HepG2 (cell line): ENCODE measurements around the gene CCND2. TPM values are rescaled to one million over a fixed set of nuclear protein-coding genes. Genes with fewer than 3 reads are reported as not detected.

Source experiments
- ATAC-seq: fragments of 200-7000 bp; cut with Tn5 transposase; 3 replicates; pipeline ENCODE4 v1.9.1; 2020; ENCODE audit warnings: mild to moderate bottlenecking, moderate library complexity
- BruUV-seq: library from RNA; stranded (reverse); fragments of 400-500 nt; replicated peaks from 2 replicates; lab custom pipeline; 2021; lab: Mats Ljungman, UMichigan
- CTCF ChIA-PET: fragments of 300-600 bp; formaldehyde crosslinking; extraction: SDS; loops from one replicate; lab custom pipeline; 2021; ENCODE audit warnings: low total read pairs, inconsistent platforms, low intra/inter-chr PET ratio; lab: Yijun Ruan, JAX
- POLR2A ChIA-PET: fragments of 350-600 bp; sonication (Branson Sonifier 250); formaldehyde crosslinking; loops from one replicate; lab custom pipeline; 2020; ENCODE audit warnings: antibody characterized with exemption, inconsistent platforms; lab: Yijun Ruan, JAX
- DNase-seq: peaks from one replicate; pipeline ENCODE4 v3.0.0-alpha.2; 2015; ENCODE audit warnings: low spot score
- FAIRE-seq: peaks from 3 replicates; lab custom pipeline; 2011; peaks lifted over from hg19 to GRCh38; lab: Jason Lieb, UNC
- H2AFZ ChIP-seq: one replicate; pipeline ENCODE4 v1.6.1; 2011; ENCODE audit warnings: low read length, inconsistent platforms
- H3K27ac ChIP-seq: fragments of 300-600 bp; 3 replicates; pipeline ENCODE4 v1.8.0; 2011; ENCODE audit warnings: mixed run types, mild to moderate bottlenecking, mixed read lengths, low read length, inconsistent platforms; ENCODE audit not compliant: insufficient read depth; ENCODE audit errors: extremely low read length
- H3K27me3 ChIP-seq, 2 experiments: fragments of 200-600 bp in 1 of 2; 2 replicates in 1 of 2; 3 replicates in 1 of 2; pipeline versions ENCODE4 v1.6.0 to v1.8.0; 2011; ENCODE audit warnings: low read length in 2 of 2, mild to moderate bottlenecking in 2 of 2, moderate library complexity in 2 of 2, inconsistent platforms in 1 of 2; ENCODE audit not compliant: insufficient read depth in 2 of 2, control insufficient read depth in 1 of 2
- H3K36me3 ChIP-seq, 2 experiments: fragments of 200-600 bp in 1 of 2; replicated peaks in 1 of 2; 2 replicates in 1 of 2; 3 replicates in 1 of 2; pipeline versions ENCODE4 v1.5.1 to v1.8.0; 2011; ENCODE audit warnings: low read length in 2 of 2, inconsistent platforms in 1 of 2; ENCODE audit not compliant: insufficient read depth in 2 of 2, control insufficient read depth in 1 of 2
- H3K4me1 ChIP-seq: 2 replicates; pipeline ENCODE4 v1.5.1; 2012; ENCODE audit warnings: low read length, inconsistent platforms; ENCODE audit not compliant: insufficient read depth
- H3K4me2 ChIP-seq: 2 replicates; pipeline ENCODE4 v1.6.0; 2011; ENCODE audit warnings: low read depth, low read length, inconsistent platforms
- H3K4me3 ChIP-seq, 3 experiments: fragments of 200-600 bp in 1 of 3; sonication (generic), shearing (Covaris generic) in 1 of 3; replicated peaks in 1 of 3; 2 replicates each; pipeline ENCODE4 v1.5.1; 2011 to 2016; ENCODE audit warnings: low read length in 3 of 3, inconsistent platforms in 2 of 3, low read depth in 2 of 3, mild to moderate bottlenecking in 2 of 3, control low read depth in 1 of 3, mixed read lengths in 1 of 3; ENCODE audit not compliant: insufficient read depth in 1 of 3
- H3K79me2 ChIP-seq: one replicate; pipeline ENCODE4 v1.6.1; 2011; ENCODE audit warnings: low read length, inconsistent platforms; ENCODE audit not compliant: insufficient read depth
- H3K9ac ChIP-seq: 2 replicates; pipeline ENCODE4 v1.6.0; 2011; ENCODE audit warnings: mild to moderate bottlenecking, low read depth, low read length, inconsistent platforms; ENCODE audit not compliant: insufficient read depth
- H3K9me3 ChIP-seq: 2 replicates; pipeline ENCODE4 v1.5.1; 2012; ENCODE audit warnings: mild to moderate bottlenecking, low read length
- H4K20me1 ChIP-seq: 2 replicates; pipeline ENCODE4 v1.6.0; 2011; ENCODE audit warnings: inconsistent platforms, mild to moderate bottlenecking, low read length, moderate library complexity; ENCODE audit not compliant: insufficient read depth
- BATF2 ChIP-seq: sonication (generic); formaldehyde crosslinking; IDR thresholded peaks from 2 replicates; pipeline ENCODE4 v1.8.0; 2022; ENCODE audit warnings: mild to moderate bottlenecking, missing genetic modification reagents, moderate library complexity
- HNRNPK ChIP-seq: fragments of 200-400 bp; formaldehyde crosslinking; IDR thresholded peaks from 2 replicates; pipeline ENCODE4 v1.6.1; 2018; ENCODE audit warnings: low read length, low read depth, moderate library complexity, mild to moderate bottlenecking; ENCODE audit not compliant: poor library complexity, severe bottlenecking
- IRX3 ChIP-seq: sonication (generic); formaldehyde crosslinking; IDR thresholded peaks from 2 replicates; pipeline ENCODE4 v1.8.1; 2023; ENCODE audit warnings: mild to moderate bottlenecking, low read depth, missing genetic modification reagents, borderline replicate concordance
- KAT2B ChIP-seq: fragments of 150-350 bp; IDR thresholded peaks from 2 replicates; pipeline ENCODE4 v1.6.1; 2014; ENCODE audit warnings: low read depth, low read length, borderline replicate concordance
- RFXANK ChIP-seq: IDR thresholded peaks from 2 replicates; pipeline ENCODE4 v1.6.1; 2016
- TRIM24 ChIP-seq: sonication (generic); formaldehyde crosslinking; IDR thresholded peaks from 2 replicates; pipeline ENCODE4 v1.8.0; 2022; ENCODE audit warnings: mild to moderate bottlenecking, missing genetic modification reagents
- ZIK1 ChIP-seq: sonication (generic); formaldehyde crosslinking; IDR thresholded peaks from 2 replicates; pipeline ENCODE4 v1.5.0; 2020; ENCODE audit warnings: mild to moderate bottlenecking, low read depth, missing genetic modification reagents, borderline replicate concordance
- ZNF18 ChIP-seq: sonication (generic); formaldehyde crosslinking; IDR thresholded peaks from 2 replicates; pipeline ENCODE4 v1.8.0; 2022; ENCODE audit warnings: mild to moderate bottlenecking, missing genetic modification reagents; ENCODE audit not compliant: insufficient replicate concordance
- ZNF484 ChIP-seq: sonication (generic); formaldehyde crosslinking; IDR thresholded peaks from 2 replicates; pipeline ENCODE4 v1.5.1; 2020; ENCODE audit warnings: mild to moderate bottlenecking, low read depth, missing genetic modification reagents, borderline replicate concordance
- ZSCAN12 ChIP-seq: sonication (generic); formaldehyde crosslinking; IDR thresholded peaks from 2 replicates; pipeline ENCODE4 v1.9.0; 2021; ENCODE audit warnings: mild to moderate bottlenecking, missing genetic modification reagents
- WGBS: methylation state at CpG from one replicate; pipeline ENCODE4 v1.1.6; 2017; ENCODE audit warnings: low lambda C conversion rate; 5-methylcytosine and 5-hydroxymethylcytosine counted together
- in situ Hi-C: cut with HindIII; loops from 2 replicates; pipeline ENCODE4 v1.10.0; 2017; ENCODE audit warnings: low pct_unique_long_range_greater_than_20kb; ENCODE audit not compliant: extremely low pct_ligation_motif_present
- intact Hi-C: fragments of 100-400 bp; cut with micrococcal nuclease; formaldehyde crosslinking; loops from one replicate; pipeline ENCODE4 v1.10.0; 2022; ENCODE audit not compliant: unreplicated experiment
- polyA plus RNA-seq, 8 experiments: library from polyadenylated mRNA; depleted of rRNA in 3 of 8; stranded (reverse) in 7 of 8; unstranded in 1 of 8; fragments of >200 nt; fragmentation: Illumina TruSeq in 4 of 8; extraction: Trizol in 4 of 8; gene quantifications; 2 replicates each; pipeline versions ENCODE4 v1.2.1 to v1.2.3, GENCODE V29; 2011 to 2016; ENCODE audit warnings: low read depth in 4 of 8, missing spikeins in 1 of 8, mixed read lengths in 1 of 8; ENCODE audit not compliant: insufficient read depth in 1 of 8
- total RNA-seq, 5 experiments: library from RNA; depleted of rRNA; stranded (reverse); fragments of >200 nt; fragmentation: Illumina TruSeq; extraction: Trizol; gene quantifications; 2 replicates each; pipeline ENCODE4 v1.2.3, GENCODE V29; 2016; ENCODE audit warnings: low read depth in 1 of 5
- TF ChIP-seq, protein P1 (sequence below): sonication (generic); formaldehyde crosslinking; IDR thresholded peaks from 2 replicates; pipeline ENCODE4 v1.5.0; 2020; ENCODE audit warnings: mild to moderate bottlenecking, missing genetic modification reagents, moderate library complexity
- TF ChIP-seq, protein P2 (sequence below): sonication (generic); formaldehyde crosslinking; conservative IDR thresholded peaks from 2 replicates; pipeline ENCODE4 v1.4.0; 2020; ENCODE audit warnings: missing genetic modification reagents
- TF ChIP-seq, protein P3 (sequence below): sonication (generic); formaldehyde crosslinking; IDR thresholded peaks from 2 replicates; pipeline ENCODE4 v1.5.1; 2020; ENCODE audit warnings: missing genetic modification reagents, mild to moderate bottlenecking, borderline replicate concordance

CCND2 gene
- total and polyA plus RNA-seq, 2 of the 13 experiments (the other 11 are each of a cell fraction or from before 2014, with no cell fraction given), result 0.61 to 1.4 TPM

- FAIRE-seq, result no peak
- WGBS, result 51% methylated on average over 11 of the region's 13 CpGs
- Histone ChIP-seq H3K4me1 (peaks cover 19% of the 10 kb centered on the region), H3K9me3 (no peaks in the 10 kb centered on the region), H3K79me2 (no peaks in the 10 kb centered on the region), H3K27me3 (peaks cover 0 to 28% of the 10 kb centered on the region in 2 experiments; a peak in 3 of 5 replicates), H2AFZ (no peak overlapping the region), H4K20me1 (no peaks in the 10 kb centered on the region), H3K4me2 (no peak overlapping the region), H3K4me3 (no peak overlapping the region), H3K27ac (no peak overlapping the region), H3K36me3 (no peaks in the 10 kb centered on the region), H3K9ac (no peak overlapping the region)
- POLR2A ChIA-PET, result no interaction called here
- in situ Hi-C loops, result no loop called here
- intact Hi-C loops, result no loop called here
- no peak for TF ChIP-seq TRIM24 (CRISPR knock-in tag)
- no peak for TF ChIP-seq ZIK1
- TF ChIP-seq, protein P1, sequence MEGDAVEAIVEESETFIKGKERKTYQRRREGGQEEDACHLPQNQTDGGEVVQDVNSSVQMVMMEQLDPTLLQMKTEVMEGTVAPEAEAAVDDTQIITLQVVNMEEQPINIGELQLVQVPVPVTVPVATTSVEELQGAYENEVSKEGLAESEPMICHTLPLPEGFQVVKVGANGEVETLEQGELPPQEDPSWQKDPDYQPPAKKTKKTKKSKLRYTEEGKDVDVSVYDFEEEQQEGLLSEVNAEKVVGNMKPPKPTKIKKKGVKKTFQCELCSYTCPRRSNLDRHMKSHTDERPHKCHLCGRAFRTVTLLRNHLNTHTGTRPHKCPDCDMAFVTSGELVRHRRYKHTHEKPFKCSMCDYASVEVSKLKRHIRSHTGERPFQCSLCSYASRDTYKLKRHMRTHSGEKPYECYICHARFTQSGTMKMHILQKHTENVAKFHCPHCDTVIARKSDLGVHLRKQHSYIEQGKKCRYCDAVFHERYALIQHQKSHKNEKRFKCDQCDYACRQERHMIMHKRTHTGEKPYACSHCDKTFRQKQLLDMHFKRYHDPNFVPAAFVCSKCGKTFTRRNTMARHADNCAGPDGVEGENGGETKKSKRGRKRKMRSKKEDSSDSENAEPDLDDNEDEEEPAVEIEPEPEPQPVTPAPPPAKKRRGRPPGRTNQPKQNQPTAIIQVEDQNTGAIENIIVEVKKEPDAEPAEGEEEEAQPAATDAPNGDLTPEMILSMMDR (CRISPR knock-in tag), result no peak
- no peak for TF ChIP-seq KAT2B
- no peak for TF ChIP-seq ZNF18 (CRISPR knock-in tag)
- TF ChIP-seq ZSCAN12 (CRISPR knock-in tag), result no peak
- TF ChIP-seq, protein P2, sequence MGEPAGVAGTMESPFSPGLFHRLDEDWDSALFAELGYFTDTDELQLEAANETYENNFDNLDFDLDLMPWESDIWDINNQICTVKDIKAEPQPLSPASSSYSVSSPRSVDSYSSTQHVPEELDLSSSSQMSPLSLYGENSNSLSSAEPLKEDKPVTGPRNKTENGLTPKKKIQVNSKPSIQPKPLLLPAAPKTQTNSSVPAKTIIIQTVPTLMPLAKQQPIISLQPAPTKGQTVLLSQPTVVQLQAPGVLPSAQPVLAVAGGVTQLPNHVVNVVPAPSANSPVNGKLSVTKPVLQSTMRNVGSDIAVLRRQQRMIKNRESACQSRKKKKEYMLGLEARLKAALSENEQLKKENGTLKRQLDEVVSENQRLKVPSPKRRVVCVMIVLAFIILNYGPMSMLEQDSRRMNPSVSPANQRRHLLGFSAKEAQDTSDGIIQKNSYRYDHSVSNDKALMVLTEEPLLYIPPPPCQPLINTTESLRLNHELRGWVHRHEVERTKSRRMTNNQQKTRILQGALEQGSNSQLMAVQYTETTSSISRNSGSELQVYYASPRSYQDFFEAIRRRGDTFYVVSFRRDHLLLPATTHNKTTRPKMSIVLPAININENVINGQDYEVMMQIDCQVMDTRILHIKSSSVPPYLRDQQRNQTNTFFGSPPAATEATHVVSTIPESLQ (CRISPR knock-in tag), result no peak
- no peak for TF ChIP-seq BATF2
- TF ChIP-seq RFXANK, result no peak
- no peak for TF ChIP-seq ZNF484 (CRISPR knock-in tag)
- TF ChIP-seq HNRNPK, result no peak
- no peak for TF ChIP-seq IRX3
- TF ChIP-seq, protein P3, sequence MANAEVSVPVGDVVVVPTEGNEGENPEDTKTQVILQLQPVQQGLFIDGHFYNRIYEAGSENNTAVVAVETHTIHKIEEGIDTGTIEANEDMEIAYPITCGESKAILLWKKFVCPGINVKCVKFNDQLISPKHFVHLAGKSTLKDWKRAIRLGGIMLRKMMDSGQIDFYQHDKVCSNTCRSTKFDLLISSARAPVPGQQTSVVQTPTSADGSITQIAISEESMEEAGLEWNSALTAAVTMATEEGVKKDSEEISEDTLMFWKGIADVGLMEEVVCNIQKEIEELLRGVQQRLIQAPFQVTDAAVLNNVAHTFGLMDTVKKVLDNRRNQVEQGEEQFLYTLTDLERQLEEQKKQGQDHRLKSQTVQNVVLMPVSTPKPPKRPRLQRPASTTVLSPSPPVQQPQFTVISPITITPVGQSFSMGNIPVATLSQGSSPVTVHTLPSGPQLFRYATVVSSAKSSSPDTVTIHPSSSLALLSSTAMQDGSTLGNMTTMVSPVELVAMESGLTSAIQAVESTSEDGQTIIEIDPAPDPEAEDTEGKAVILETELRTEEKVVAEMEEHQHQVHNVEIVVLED (CRISPR knock-in tag), result no peak
- DNase-seq, result no peak
- CTCF ChIA-PET, result no interaction called here
- ATAC-seq, result no peak
- no TSS peak for BruUV-seq
Observed at GRCh38 chr12:4297617-4298016, 24.1 kb downstream of the CCND2 start.
